Measurements from ENCODE around the gene CCNY.

The CCNY gene

GRCh38 chr10:35567951-35568350 lies 231.6 kb downstream of the CCNY start:
- no peak overlapping the region for H3K4me3 ChIP-seq (ENCODE audit: low read depth, low read length)
- no peaks in the 10 kb centered on the region; the same call in none of the 2 replicates for H3K36me3 ChIP-seq
- no peak for TF ChIP-seq CTCF (IDR thresholded peaks at IDR 0.05; ENCODE audit: low read depth, low read length)
- no peaks in the 10 kb centered on the region for H3K9me3 ChIP-seq (ENCODE audit: severe bottlenecking)
- no peak overlapping the region for H3K27ac ChIP-seq
- no peaks in the 10 kb centered on the region for H3K27me3 ChIP-seq (ENCODE audit: insufficient read depth, low read depth, severe bottlenecking)
- no peak for DNase-seq

GRCh38 chr10:35568483-35569015 lies 232.2 kb downstream of the CCNY start:
- Histone ChIP-seq H3K36me3 (no peaks in the 10 kb centered on the region; the same call in none of the 2 replicates), H3K9me3 (ENCODE audit: severe bottlenecking) (no peaks in the 10 kb centered on the region), H3K27ac (no peak overlapping the region), H3K27me3 (ENCODE audit: insufficient read depth, low read depth, severe bottlenecking) (no peaks in the 10 kb centered on the region), H3K4me3 (ENCODE audit: low read depth, low read length) (no peak overlapping the region)
- no peak for TF ChIP-seq CTCF (IDR thresholded peaks at IDR 0.05; ENCODE audit: low read depth, low read length)
- no peak for DNase-seq

GRCh38 chr10:35569111-35569707 lies 232.9 kb downstream of the CCNY start:
- no peak for TF ChIP-seq CTCF (IDR thresholded peaks at IDR 0.05; ENCODE audit: low read depth, low read length)
- no peak overlapping the region for H3K4me3 ChIP-seq (ENCODE audit: low read depth, low read length)
- no peaks in the 10 kb centered on the region; the same call in none of the 2 replicates for H3K36me3 ChIP-seq
- no peaks in the 10 kb centered on the region for H3K9me3 ChIP-seq (ENCODE audit: severe bottlenecking)
- DNase-seq: no peak
- H3K27ac ChIP-seq: no peak overlapping the region
- no peaks in the 10 kb centered on the region for H3K27me3 ChIP-seq (ENCODE audit: insufficient read depth, low read depth, severe bottlenecking)

- Histone ChIP-seq H3K4me3 (ENCODE audit: low read depth, low read length) (no peak overlapping the region), H3K9me3 (ENCODE audit: severe bottlenecking) (no peaks in the 10 kb centered on the region), H3K27me3 (ENCODE audit: insufficient read depth, low read depth, severe bottlenecking) (no peaks in the 10 kb centered on the region), H3K36me3 (no peaks in the 10 kb centered on the region; the same call in none of the 2 replicates), H3K27ac (no peak overlapping the region)
- no peak for TF ChIP-seq CTCF (IDR thresholded peaks at IDR 0.05; ENCODE audit: low read depth, low read length)
- no peak for DNase-seq
These were observed 233.5 kb downstream of the CCNY start for GRCh38 chr10:35569836-35570235.

- Histone ChIP-seq H3K9me3 (ENCODE audit: severe bottlenecking) (no peaks in the 10 kb centered on the region), H3K27me3 (ENCODE audit: insufficient read depth, low read depth, severe bottlenecking) (no peaks in the 10 kb centered on the region), H3K27ac (no peak overlapping the region), H3K36me3 (no peaks in the 10 kb centered on the region; the same call in none of the 2 replicates), H3K4me3 (ENCODE audit: low read depth, low read length) (no peak overlapping the region)
- no peak for DNase-seq
- no peak for TF ChIP-seq CTCF (IDR thresholded peaks at IDR 0.05; ENCODE audit: low read depth, low read length)
These were observed 234.1 kb downstream of the CCNY start for GRCh38 chr10:35570397-35570796.

- Histone ChIP-seq H3K27ac (no peak overlapping the region), H3K27me3 (ENCODE audit: insufficient read depth, low read depth, severe bottlenecking) (no peaks in the 10 kb centered on the region), H3K9me3 (ENCODE audit: severe bottlenecking) (no peaks in the 10 kb centered on the region), H3K36me3 (no peaks in the 10 kb centered on the region; the same call in none of the 2 replicates), H3K4me3 (ENCODE audit: low read depth, low read length) (no peak overlapping the region)
- DNase-seq: no peak
- TF ChIP-seq CTCF (IDR thresholded peaks at IDR 0.05; ENCODE audit: low read depth, low read length): no peak
These were observed 236.3 kb downstream of the CCNY start for GRCh38 chr10:35572583-35572982.
